HepG2 (cell line): Measurements from ENCODE around the gene TAF11L2. TPM values are rescaled to one million over a fixed set of nuclear protein-coding genes. Genes with fewer than 3 reads are reported as not detected.
"Not testable (repeated sequence)": the region's sequence is repeated elsewhere in the genome, so short reads cannot be mapped to it uniquely, and the experiment has no call there.

Source experiments
- ATAC-seq: fragments of 200-7000 bp; cut with Tn5 transposase; 3 replicates; pipeline ENCODE4 v1.9.1; 2020; ENCODE audit warnings: mild to moderate bottlenecking, moderate library complexity
- BruUV-seq: library from RNA; stranded (reverse); fragments of 400-500 nt; replicated peaks from 2 replicates; lab custom pipeline; 2021; lab: Mats Ljungman, UMichigan
- CTCF ChIA-PET: fragments of 300-600 bp; formaldehyde crosslinking; extraction: SDS; loops from one replicate; lab custom pipeline; 2021; ENCODE audit warnings: low total read pairs, inconsistent platforms, low intra/inter-chr PET ratio; lab: Yijun Ruan, JAX
- POLR2A ChIA-PET: fragments of 350-600 bp; sonication (Branson Sonifier 250); formaldehyde crosslinking; loops from one replicate; lab custom pipeline; 2020; ENCODE audit warnings: antibody characterized with exemption, inconsistent platforms; lab: Yijun Ruan, JAX
- DNase-seq: peaks from one replicate; pipeline ENCODE4 v3.0.0-alpha.2; 2015; ENCODE audit warnings: low spot score
- FAIRE-seq: peaks from 3 replicates; lab custom pipeline; 2011; peaks lifted over from hg19 to GRCh38; lab: Jason Lieb, UNC
- H2AFZ ChIP-seq: one replicate; pipeline ENCODE4 v1.6.1; 2011; ENCODE audit warnings: low read length, inconsistent platforms
- H3K27ac ChIP-seq: fragments of 300-600 bp; 3 replicates; pipeline ENCODE4 v1.8.0; 2011; ENCODE audit warnings: mixed run types, mild to moderate bottlenecking, mixed read lengths, low read length, inconsistent platforms; ENCODE audit not compliant: insufficient read depth; ENCODE audit errors: extremely low read length
- H3K27me3 ChIP-seq, 2 experiments: fragments of 200-600 bp in 1 of 2; 2 replicates in 1 of 2; 3 replicates in 1 of 2; pipeline versions ENCODE4 v1.6.0 to v1.8.0; 2011; ENCODE audit warnings: low read length in 2 of 2, mild to moderate bottlenecking in 2 of 2, moderate library complexity in 2 of 2, inconsistent platforms in 1 of 2; ENCODE audit not compliant: insufficient read depth in 2 of 2, control insufficient read depth in 1 of 2
- H3K36me3 ChIP-seq, 2 experiments: fragments of 200-600 bp in 1 of 2; replicated peaks in 1 of 2; 2 replicates in 1 of 2; 3 replicates in 1 of 2; pipeline versions ENCODE4 v1.5.1 to v1.8.0; 2011; ENCODE audit warnings: low read length in 2 of 2, inconsistent platforms in 1 of 2; ENCODE audit not compliant: insufficient read depth in 2 of 2, control insufficient read depth in 1 of 2
- H3K4me1 ChIP-seq: 2 replicates; pipeline ENCODE4 v1.5.1; 2012; ENCODE audit warnings: low read length, inconsistent platforms; ENCODE audit not compliant: insufficient read depth
- H3K4me2 ChIP-seq: 2 replicates; pipeline ENCODE4 v1.6.0; 2011; ENCODE audit warnings: low read depth, low read length, inconsistent platforms
- H3K4me3 ChIP-seq, 3 experiments: fragments of 200-600 bp in 1 of 3; sonication (generic), shearing (Covaris generic) in 1 of 3; replicated peaks in 1 of 3; 2 replicates each; pipeline ENCODE4 v1.5.1; 2011 to 2016; ENCODE audit warnings: low read length in 3 of 3, inconsistent platforms in 2 of 3, low read depth in 2 of 3, mild to moderate bottlenecking in 2 of 3, control low read depth in 1 of 3, mixed read lengths in 1 of 3; ENCODE audit not compliant: insufficient read depth in 1 of 3
- H3K79me2 ChIP-seq: one replicate; pipeline ENCODE4 v1.6.1; 2011; ENCODE audit warnings: low read length, inconsistent platforms; ENCODE audit not compliant: insufficient read depth
- H3K9ac ChIP-seq: 2 replicates; pipeline ENCODE4 v1.6.0; 2011; ENCODE audit warnings: mild to moderate bottlenecking, low read depth, low read length, inconsistent platforms; ENCODE audit not compliant: insufficient read depth
- H3K9me3 ChIP-seq: 2 replicates; pipeline ENCODE4 v1.5.1; 2012; ENCODE audit warnings: mild to moderate bottlenecking, low read length
- H4K20me1 ChIP-seq: 2 replicates; pipeline ENCODE4 v1.6.0; 2011; ENCODE audit warnings: inconsistent platforms, mild to moderate bottlenecking, low read length, moderate library complexity; ENCODE audit not compliant: insufficient read depth
- CHCHD3 ChIP-seq: sonication (generic); formaldehyde crosslinking; IDR thresholded peaks from 2 replicates; pipeline ENCODE4 v1.8.0; 2022; ENCODE audit warnings: mild to moderate bottlenecking, missing genetic modification reagents, moderate library complexity
- HOXA9 ChIP-seq: sonication (generic); formaldehyde crosslinking; IDR thresholded peaks from 2 replicates; pipeline ENCODE4 v1.8.1; 2022; ENCODE audit warnings: missing genetic modification reagents, mild to moderate bottlenecking, moderate library complexity, borderline replicate concordance
- KDM5A ChIP-seq: fragments of 200-600 bp; sonication (generic); IDR thresholded peaks from 2 replicates; pipeline ENCODE4 v1.7.0; 2018; ENCODE audit warnings: antibody characterized with exemption, mild to moderate bottlenecking, low read length, borderline replicate concordance
- ZNF609 ChIP-seq: sonication (generic); formaldehyde crosslinking; IDR thresholded peaks from 2 replicates; pipeline ENCODE4 v1.4.0; 2020; ENCODE audit warnings: mild to moderate bottlenecking, missing genetic modification reagents, borderline replicate concordance
- WGBS: methylation state at CpG from one replicate; pipeline ENCODE4 v1.1.6; 2017; ENCODE audit warnings: low lambda C conversion rate; 5-methylcytosine and 5-hydroxymethylcytosine counted together
- in situ Hi-C: cut with HindIII; loops from 2 replicates; pipeline ENCODE4 v1.10.0; 2017; ENCODE audit warnings: low pct_unique_long_range_greater_than_20kb; ENCODE audit not compliant: extremely low pct_ligation_motif_present
- intact Hi-C: fragments of 100-400 bp; cut with micrococcal nuclease; formaldehyde crosslinking; loops from one replicate; pipeline ENCODE4 v1.10.0; 2022; ENCODE audit not compliant: unreplicated experiment
- polyA plus RNA-seq, 8 experiments: library from polyadenylated mRNA; depleted of rRNA in 3 of 8; stranded (reverse) in 7 of 8; unstranded in 1 of 8; fragments of >200 nt; fragmentation: Illumina TruSeq in 4 of 8; extraction: Trizol in 4 of 8; gene quantifications; 2 replicates each; pipeline versions ENCODE4 v1.2.1 to v1.2.3, GENCODE V29; 2011 to 2016; ENCODE audit warnings: low read depth in 4 of 8, missing spikeins in 1 of 8, mixed read lengths in 1 of 8; ENCODE audit not compliant: insufficient read depth in 1 of 8
- total RNA-seq, 5 experiments: library from RNA; depleted of rRNA; stranded (reverse); fragments of >200 nt; fragmentation: Illumina TruSeq; extraction: Trizol; gene quantifications; 2 replicates each; pipeline ENCODE4 v1.2.3, GENCODE V29; 2016; ENCODE audit warnings: low read depth in 1 of 5
- TF ChIP-seq, protein P1 (sequence below): sonication (generic); formaldehyde crosslinking; IDR thresholded peaks from 2 replicates; pipeline ENCODE4 v1.5.1; 2020; ENCODE audit warnings: mild to moderate bottlenecking, moderate library complexity, missing genetic modification reagents

TAF11L2 gene
- total and polyA plus RNA-seq, 2 of the 13 experiments (the other 11 are each of a cell fraction or from before 2014, with no cell fraction given), result not detected

- DNase-seq, H2AFZ ChIP-seq, H3K27me3 ChIP-seq, BruUV-seq, H3K36me3 ChIP-seq, CTCF ChIA-PET, H3K4me3 ChIP-seq, ATAC-seq, POLR2A ChIA-PET, in situ Hi-C loops, H3K9me3 ChIP-seq, intact Hi-C loops, H3K79me2 ChIP-seq, H3K4me2 ChIP-seq, H4K20me1 ChIP-seq, H3K4me1 ChIP-seq, FAIRE-seq, H3K27ac ChIP-seq, H3K9ac ChIP-seq: not testable (repeated sequence)
- 57% methylated on average over 9 of the region's 23 CpGs for WGBS
These were observed 6.8 kb upstream of the TAF11L2 start for GRCh38 chr5:17491257-17491656.

DNA sequence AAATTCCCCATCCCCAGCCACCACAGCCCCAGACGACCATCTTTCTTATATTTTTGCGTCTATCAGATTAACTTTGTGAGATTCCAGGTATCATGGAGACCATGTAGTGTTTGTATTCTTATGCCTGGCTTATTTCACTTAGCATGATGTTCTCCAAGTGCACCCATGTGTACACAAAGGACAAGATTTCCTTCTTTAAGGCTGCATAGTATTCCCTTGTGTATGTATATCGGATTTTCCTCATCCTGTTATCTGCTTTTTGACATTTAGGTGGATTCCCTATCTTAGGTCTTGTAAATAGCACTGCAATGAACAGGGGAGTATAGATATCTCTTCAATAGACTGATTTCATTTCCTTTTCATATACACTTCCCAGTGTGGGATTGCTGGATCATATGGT lies 5.3 kb upstream of the TAF11L2 start:
- Histone ChIP-seq H4K20me1 (no peaks in the 10 kb centered on the region), H2AFZ (no peak overlapping the region), H3K27me3 (no peaks in the 10 kb centered on the region), H3K79me2 (no peaks in the 10 kb centered on the region), H3K9ac (no peak overlapping the region), H3K4me1 (no peaks in the 10 kb centered on the region), H3K4me2 (no peak overlapping the region), H3K36me3 (no peaks in the 10 kb centered on the region), H3K27ac (no peak overlapping the region), H3K9me3 (no peaks in the 10 kb centered on the region), H3K4me3 (no peak overlapping the region)
- ChIA-PET POLR2A (no interaction called here), CTCF (no interaction called here)
- WGBS, result 10% methylated on average over 3 of the region's 3 CpGs
- FAIRE-seq (no peak), DNase-seq (no peak), ATAC-seq (no peak)
- BruUV-seq, result no TSS peak
- intact Hi-C loops (no loop called here), in situ Hi-C loops (no loop called here)
- TF ChIP-seq CHCHD3 (CRISPR knock-in tag), result no peak
- TF ChIP-seq KDM5A, result no peak

DNA sequence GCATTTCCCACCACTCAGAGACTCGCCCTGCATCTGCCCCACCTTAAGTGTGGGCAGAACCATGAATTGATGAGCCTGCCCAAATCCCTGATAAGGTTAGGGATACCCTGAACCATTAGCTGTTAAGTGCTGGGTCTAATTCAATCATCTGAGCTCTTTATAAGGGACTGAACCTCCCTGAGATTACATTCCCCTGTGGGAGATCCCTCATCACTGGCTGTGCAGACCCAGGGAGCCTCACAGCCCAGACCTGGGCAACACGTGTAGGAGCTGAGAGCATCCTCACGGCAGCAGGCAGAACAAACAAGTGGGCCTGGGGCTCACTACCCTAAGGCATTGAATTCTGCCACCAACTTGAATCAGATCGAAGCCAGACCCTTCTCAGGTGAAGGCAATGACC lies 585 bp upstream of the TAF11L2 start:
- no peaks in the 10 kb centered on the region for H4K20me1 ChIP-seq
- H3K79me2 ChIP-seq, result no peaks in the 10 kb centered on the region
- no peaks in the 10 kb centered on the region for H3K4me1 ChIP-seq
- H3K27ac ChIP-seq, result no peak overlapping the region
- DNase-seq, result no peak
- no peak overlapping the region for H3K4me3 ChIP-seq
- intact Hi-C loops (no loop called here), in situ Hi-C loops (no loop called here)
- no peak for FAIRE-seq
- H3K4me2 ChIP-seq, result no peak overlapping the region
- CTCF ChIA-PET, result no interaction called here
- H3K9me3 ChIP-seq, result no peaks in the 10 kb centered on the region
- no peak overlapping the region for H3K9ac ChIP-seq
- H3K36me3 ChIP-seq, result no peaks in the 10 kb centered on the region
- H2AFZ ChIP-seq, result no peak overlapping the region
- WGBS, result 0% methylated on average over 2 of the region's 4 CpGs
- no peak for ATAC-seq
- H3K27me3 ChIP-seq, result no peaks in the 10 kb centered on the region
- BruUV-seq, result no TSS peak
- POLR2A ChIA-PET, result no interaction called here
- TF ChIP-seq, protein P1, sequence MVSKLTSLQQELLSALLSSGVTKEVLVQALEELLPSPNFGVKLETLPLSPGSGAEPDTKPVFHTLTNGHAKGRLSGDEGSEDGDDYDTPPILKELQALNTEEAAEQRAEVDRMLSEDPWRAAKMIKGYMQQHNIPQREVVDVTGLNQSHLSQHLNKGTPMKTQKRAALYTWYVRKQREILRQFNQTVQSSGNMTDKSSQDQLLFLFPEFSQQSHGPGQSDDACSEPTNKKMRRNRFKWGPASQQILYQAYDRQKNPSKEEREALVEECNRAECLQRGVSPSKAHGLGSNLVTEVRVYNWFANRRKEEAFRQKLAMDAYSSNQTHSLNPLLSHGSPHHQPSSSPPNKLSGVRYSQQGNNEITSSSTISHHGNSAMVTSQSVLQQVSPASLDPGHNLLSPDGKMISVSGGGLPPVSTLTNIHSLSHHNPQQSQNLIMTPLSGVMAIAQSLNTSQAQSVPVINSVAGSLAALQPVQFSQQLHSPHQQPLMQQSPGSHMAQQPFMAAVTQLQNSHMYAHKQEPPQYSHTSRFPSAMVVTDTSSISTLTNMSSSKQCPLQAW, result no peak
- TF ChIP-seq HOXA9, result no peak
- no peak for TF ChIP-seq ZNF609 (CRISPR knock-in tag)
